Lower lobe of right lung (tissue), 2 donors: ENCODE data around the gene C5. TPM values are rescaled to one million over a fixed set of nuclear protein-coding genes. Genes with fewer than 3 reads are reported as not detected.
"Not testable (repeated sequence)": the region's sequence is repeated elsewhere in the genome, so short reads cannot be mapped to it uniquely, and the experiment has no call there.

ENCODE experiments used
- ATAC-seq, 2 donors: fragments of 200-7000 bp; cut with Tn5 transposase; one replicate each; pipeline ENCODE4 v1.9.1; 2020 to 2022; ENCODE audit warnings: mild to moderate bottlenecking in 2 of 2, moderate library complexity in 2 of 2
- DNase-seq: peaks from one replicate; pipeline ENCODE4 v3.0.0-alpha.2; 2020
- H3K27ac ChIP-seq: fragments of 200-600 bp; one replicate; pipeline ENCODE4 v1.8.0; 2022
- H3K27me3 ChIP-seq: fragments of 200-600 bp; one replicate; pipeline ENCODE4 v1.8.0; 2022; ENCODE audit warnings: low read depth
- H3K36me3 ChIP-seq: fragments of 200-600 bp; one replicate; pipeline ENCODE4 v1.8.0; 2022; ENCODE audit warnings: mild to moderate bottlenecking
- H3K4me1 ChIP-seq: fragments of 200-600 bp; one replicate; pipeline ENCODE4 v1.8.0; 2022
- H3K4me3 ChIP-seq: fragments of 200-600 bp; one replicate; pipeline ENCODE4 v1.8.0; 2022; ENCODE audit warnings: mild to moderate bottlenecking
- H3K9me3 ChIP-seq: fragments of 200-600 bp; one replicate; pipeline ENCODE4 v1.8.0; 2022
- CTCF ChIP-seq: fragments of 200-600 bp; IDR thresholded peaks from one replicate; pipeline ENCODE4 v1.8.0; 2022; ENCODE audit warnings: antibody characterized with exemption, mild to moderate bottlenecking
- intact Hi-C: fragments of 100-400 bp; cut with DNase I; formaldehyde crosslinking; loops from one replicate; pipeline ENCODE4 v1.11.0; 2022
- total RNA-seq: library from RNA; stranded (reverse); fragmentation: NEBNext Ultra II Directional; extraction: Animal tissue kit (Norgen Biotek cat#: 25700); gene quantifications from one replicate; pipeline ENCODE4 v1.2.1, GENCODE V29; 2021
- donor health status: DM: no; HTN: yes; CAD: no; lungs with severe emphysema.

The C5 gene
- total RNA-seq, 1 donor from 2014 or later, result 22.1 TPM

- Histone ChIP-seq H3K4me3 (no peak overlapping the region), H3K36me3 (no peaks in the 10 kb centered on the region), H3K4me1 (no peaks in the 10 kb centered on the region), H3K9me3 (no peaks in the 10 kb centered on the region), H3K27me3 (no peaks in the 10 kb centered on the region), H3K27ac (no peak overlapping the region)
- TF ChIP-seq CTCF, result no peak
- intact Hi-C loops, result no loop called here
- ATAC-seq (no peak), DNase-seq (no peak)
Observed at GRCh38 chr9:120974921-120975320, 75.2 kb downstream of the C5 start.

- Histone ChIP-seq H3K27ac (no peak overlapping the region), H3K9me3 (no peaks in the 10 kb centered on the region), H3K36me3 (no peaks in the 10 kb centered on the region), H3K4me1 (no peaks in the 10 kb centered on the region), H3K4me3 (no peak overlapping the region), H3K27me3 (no peaks in the 10 kb centered on the region)
- intact Hi-C loops, result no loop called here
- no peak for TF ChIP-seq CTCF
- no peak for DNase-seq
- ATAC-seq, result no peak
Observed at GRCh38 chr9:120974181-120974580, 75.9 kb downstream of the C5 start.

- TF ChIP-seq CTCF, result no peak
- H3K27me3 ChIP-seq, result no peaks in the 10 kb centered on the region
- intact Hi-C loops, result no loop called here
- no peak overlapping the region for H3K27ac ChIP-seq
- ATAC-seq (no peak), DNase-seq (no peak)
- H3K4me3 ChIP-seq, result no peak overlapping the region
- no peaks in the 10 kb centered on the region for H3K4me1 ChIP-seq
- no peaks in the 10 kb centered on the region for H3K36me3 ChIP-seq
- H3K9me3 ChIP-seq, result no peaks in the 10 kb centered on the region
Observed at GRCh38 chr9:120971938-120972337, 78.1 kb downstream of the C5 start.

- H3K9me3 ChIP-seq, H3K4me3 ChIP-seq, H3K27me3 ChIP-seq, intact Hi-C loops, ATAC-seq, H3K4me1 ChIP-seq, H3K36me3 ChIP-seq, H3K27ac ChIP-seq, DNase-seq: not testable (repeated sequence)
Observed at GRCh38 chr9:120971471-120971870, 78.6 kb downstream of the C5 start.

- DNase-seq (no peak), ATAC-seq (no peak)
- intact Hi-C loops, result no loop called here
- H3K4me3 ChIP-seq, result no peak overlapping the region
- no peaks in the 10 kb centered on the region for H3K27me3 ChIP-seq
- no peaks in the 10 kb centered on the region for H3K36me3 ChIP-seq
- TF ChIP-seq CTCF, result no peak
- no peaks in the 10 kb centered on the region for H3K4me1 ChIP-seq
- no peaks in the 10 kb centered on the region for H3K9me3 ChIP-seq
- no peak overlapping the region for H3K27ac ChIP-seq
Observed at GRCh38 chr9:120970244-120970643, 79.8 kb downstream of the C5 start.

- DNase-seq, result no peak
- no peak for ATAC-seq
- intact Hi-C loops, result no loop called here
- H3K27ac ChIP-seq, result no peak overlapping the region
- TF ChIP-seq CTCF, result no peak
- H3K9me3 ChIP-seq, result no peaks in the 10 kb centered on the region
- no peaks in the 10 kb centered on the region for H3K4me1 ChIP-seq
- H3K27me3 ChIP-seq, result no peaks in the 10 kb centered on the region
- no peak overlapping the region for H3K4me3 ChIP-seq
- peaks cover 10% of the 10 kb centered on the region for H3K36me3 ChIP-seq
Observed at GRCh38 chr9:120966013-120966369, 84.1 kb downstream of the C5 start.
